C4-2B (cell line): ENCODE results near the gene PI4K2B.
"Not testable (repeated sequence)": the region's sequence is repeated elsewhere in the genome, so short reads cannot be mapped to it uniquely, and the experiment has no call there.

Experiments
- H3K27ac ChIP-seq: fragments of 450-650 bp; 2 replicates; pipeline ENCODE4 v1.5.1; 2017
- ZFX ChIP-seq: fragments of 450-650 bp; IDR thresholded peaks from 2 replicates; pipeline ENCODE4 v1.6.1; 2017
- TF ChIP-seq, protein P1 (sequence below): fragments of 450-650 bp; conservative IDR thresholded peaks from 2 replicates; pipeline ENCODE4 v1.5.1; 2017; ENCODE audit warnings: mild to moderate bottlenecking

Gene PI4K2B

GRCh38 chr4:25310066-25310802 lies 76.4 kb downstream of the PI4K2B start:
- TF ChIP-seq, protein P1, sequence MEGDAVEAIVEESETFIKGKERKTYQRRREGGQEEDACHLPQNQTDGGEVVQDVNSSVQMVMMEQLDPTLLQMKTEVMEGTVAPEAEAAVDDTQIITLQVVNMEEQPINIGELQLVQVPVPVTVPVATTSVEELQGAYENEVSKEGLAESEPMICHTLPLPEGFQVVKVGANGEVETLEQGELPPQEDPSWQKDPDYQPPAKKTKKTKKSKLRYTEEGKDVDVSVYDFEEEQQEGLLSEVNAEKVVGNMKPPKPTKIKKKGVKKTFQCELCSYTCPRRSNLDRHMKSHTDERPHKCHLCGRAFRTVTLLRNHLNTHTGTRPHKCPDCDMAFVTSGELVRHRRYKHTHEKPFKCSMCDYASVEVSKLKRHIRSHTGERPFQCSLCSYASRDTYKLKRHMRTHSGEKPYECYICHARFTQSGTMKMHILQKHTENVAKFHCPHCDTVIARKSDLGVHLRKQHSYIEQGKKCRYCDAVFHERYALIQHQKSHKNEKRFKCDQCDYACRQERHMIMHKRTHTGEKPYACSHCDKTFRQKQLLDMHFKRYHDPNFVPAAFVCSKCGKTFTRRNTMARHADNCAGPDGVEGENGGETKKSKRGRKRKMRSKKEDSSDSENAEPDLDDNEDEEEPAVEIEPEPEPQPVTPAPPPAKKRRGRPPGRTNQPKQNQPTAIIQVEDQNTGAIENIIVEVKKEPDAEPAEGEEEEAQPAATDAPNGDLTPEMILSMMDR = no peak
- no peak for TF ChIP-seq ZFX
- no peak overlapping the region for H3K27ac ChIP-seq

DNA sequence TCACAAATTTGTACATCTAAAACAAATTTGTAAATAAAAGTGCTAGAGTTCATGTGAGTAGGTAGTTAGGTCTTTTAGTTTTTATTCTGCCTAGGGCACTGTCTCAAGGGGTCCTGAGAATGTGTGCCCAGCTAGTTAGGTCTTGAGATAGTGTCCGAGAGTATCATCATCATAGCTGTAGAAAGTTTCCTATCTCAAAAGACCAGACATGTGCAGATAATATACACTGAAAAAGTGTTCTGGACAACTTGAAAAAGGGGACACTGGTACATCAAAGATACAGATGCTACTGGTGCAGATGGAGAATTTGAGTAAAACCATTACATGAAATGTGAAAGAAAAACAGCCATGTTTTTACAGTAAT lies 77.0 kb downstream of the PI4K2B start:
- no peak overlapping the region for H3K27ac ChIP-seq
- TF ChIP-seq, protein P1 = no peak
- TF ChIP-seq ZFX = no peak

DNA sequence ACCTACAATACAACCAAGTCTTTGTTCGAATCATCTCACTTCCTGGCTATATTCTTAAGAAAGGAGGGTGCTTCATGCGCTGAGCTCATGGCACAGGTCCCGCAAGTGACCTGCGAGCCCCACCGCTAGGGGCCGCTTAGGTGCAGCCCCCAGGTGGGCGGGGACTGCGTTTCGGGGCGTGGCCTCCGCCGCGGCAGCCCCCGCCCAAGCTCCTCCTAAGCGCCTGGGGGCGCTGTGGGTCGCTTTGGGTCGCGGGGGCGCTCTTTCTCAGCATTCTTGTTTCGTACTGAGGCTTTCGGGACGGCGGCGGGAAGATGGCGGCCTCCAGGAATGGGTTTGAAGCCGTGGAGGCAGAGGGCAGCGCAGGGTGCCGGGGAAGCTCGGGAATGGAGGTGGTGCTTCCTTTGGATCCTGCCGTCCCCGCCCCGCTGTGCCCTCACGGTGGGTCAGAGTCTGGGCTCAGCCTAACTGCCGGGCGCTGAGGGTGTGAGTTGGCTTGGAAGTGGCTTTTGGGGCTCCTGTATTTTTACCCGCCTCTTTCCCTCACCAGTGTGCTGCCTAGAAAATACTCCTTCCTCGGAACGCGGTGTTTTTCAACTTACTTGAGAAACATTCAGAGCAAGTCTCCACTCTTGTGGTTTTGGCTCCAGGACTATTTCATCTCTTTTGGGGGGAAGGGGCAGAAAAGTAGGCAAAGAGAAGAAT lies 78.8 kb downstream of the PI4K2B start, which contains the start of gene ZCCHC4:
Gene ZCCHC4 (plus strand): TSS at position 279 of the 705 bp plus-strand sequence. CDS start 36 bp downstream, at position 315.
- TF ChIP-seq, protein P1 = peak; percentile 100
- TF ChIP-seq ZFX = no peak
- peak within 1 kb of the TSS; percentile 72 for H3K27ac ChIP-seq

GRCh38 chr4:25313201-25313895 lies 79.5 kb downstream of the PI4K2B start:
- TF ChIP-seq ZFX = no peak
- TF ChIP-seq, protein P1 = no peak
- H3K27ac ChIP-seq = peak overlapping the region; percentile 72

GRCh38 chr4:25320336-25320735 lies 86.5 kb downstream of the PI4K2B start:
- H3K27ac ChIP-seq = no peak overlapping the region
- TF ChIP-seq, protein P1 = no peak
- TF ChIP-seq ZFX = no peak

- no peak overlapping the region for H3K27ac ChIP-seq
- TF ChIP-seq, protein P1 = no peak
- TF ChIP-seq ZFX = no peak
Observed at GRCh38 chr4:25320773-25321172, 86.9 kb downstream of the PI4K2B start.

DNA sequence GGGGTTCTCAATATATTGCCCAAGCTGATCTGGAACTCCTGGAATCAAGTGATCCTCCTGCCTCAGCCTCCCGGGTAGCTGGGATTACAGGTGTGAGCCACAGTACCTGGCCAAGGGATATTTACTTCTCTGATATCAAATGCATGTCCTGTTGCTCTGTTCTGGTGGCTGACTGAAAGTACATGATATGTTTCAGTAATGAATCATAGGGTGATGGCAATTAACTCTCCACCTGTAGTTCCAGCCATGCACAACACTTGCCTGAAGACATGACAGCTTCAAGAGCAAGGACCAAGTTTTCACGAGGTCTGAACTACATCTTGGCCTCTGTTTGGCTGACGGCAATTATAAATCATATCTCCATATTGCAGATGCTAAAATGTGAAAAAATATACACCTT lies 87.9 kb downstream of the PI4K2B start:
- TF ChIP-seq, protein P1 = no peak
- no peak for TF ChIP-seq ZFX
- H3K27ac ChIP-seq = no peak overlapping the region

DNA sequence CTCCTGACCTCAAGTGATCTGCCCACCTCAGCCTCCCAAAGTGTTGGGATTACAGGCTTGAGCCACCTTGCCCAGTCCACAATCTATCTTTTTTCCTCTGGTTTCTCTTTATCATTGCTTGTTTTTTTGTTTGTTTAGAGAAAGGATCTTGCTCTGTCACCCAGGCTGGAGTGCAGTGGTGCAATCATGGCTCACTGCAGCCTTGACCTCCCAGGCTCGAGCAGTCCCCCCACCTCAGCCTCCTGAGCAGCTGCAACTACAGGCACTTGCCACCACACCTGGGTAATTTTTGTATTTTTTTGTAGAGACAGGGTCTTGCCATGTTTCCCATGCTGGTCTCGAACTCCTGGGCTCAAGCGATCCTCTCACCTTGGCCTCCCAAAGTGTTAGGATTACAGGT lies 94.6 kb downstream of the PI4K2B start:
- H3K27ac ChIP-seq = not testable (repeated sequence)
